Stimulated activated CD8-positive, alpha-beta memory T cell treated with anti-CD3 and anti-CD28 coated beads, Interleukin-7, amount 100 ng/mL, for 1 hour (primary cell): Measurements from ENCODE around the gene MBP.

ENCODE experiments used
- DNase-seq, 2 donors: peaks; one replicate each; pipeline ENCODE4 v3.0.0-alpha.2; 2020; ENCODE audit warnings: low read depth in 2 of 2

MBP gene

GRCh38 chr18:76943542-76944339, 188.8 kb downstream of the MBP start:
- no peak for DNase-seq

GRCh38 chr18:76941284-76941683, 191.3 kb downstream of the MBP start:
- no peak for DNase-seq

GRCh38 chr18:76938619-76939018, 194.0 kb downstream of the MBP start:
- DNase-seq: no peak

GRCh38 chr18:76937597-76937996, 195.0 kb downstream of the MBP start:
- DNase-seq: no peak

GRCh38 chr18:76936877-76937276, 195.7 kb downstream of the MBP start:
- DNase-seq: no peak

GRCh38 chr18:76935722-76936337, 196.8 kb downstream of the MBP start:
- DNase-seq: no peak

GRCh38 chr18:76932026-76932819, 200.4 kb downstream of the MBP start:
- DNase-seq: no peak

GRCh38 chr18:76931171-76931570, 201.4 kb downstream of the MBP start:
- no peak for DNase-seq
